Activated naive CD4-positive, alpha-beta T cell treated with anti-CD3 and anti-CD28 coated beads, Interleukin-2, amount 10 ng/mL, durations not matched to agents 7 days and 5 days (primary cell): ENCODE measurements around the gene GOLPH3.

Source experiments
- CTCF ChIA-PET: fragments of 350-600 bp; sonication (Branson Sonifier 250); formaldehyde crosslinking; loops from one replicate; lab custom pipeline; 2021; ENCODE audit warnings: antibody characterized with exemption; lab: Charles Lee
- DNase-seq: peaks from one replicate; pipeline ENCODE4 v3.0.0-alpha.2; 2020
- H3K27ac Mint-ChIP-seq: one replicate; pipeline ENCODE4 v1.8.0; 2021; ENCODE audit warnings: mild to moderate bottlenecking, moderate library complexity, mixed read lengths
- H3K27me3 Mint-ChIP-seq: one replicate; pipeline ENCODE4 v1.8.0; 2021; ENCODE audit warnings: mild to moderate bottlenecking, mixed read lengths
- H3K36me3 Mint-ChIP-seq: one replicate; pipeline ENCODE4 v1.8.0; 2021; ENCODE audit warnings: mixed read lengths
- H3K4me1 Mint-ChIP-seq: one replicate; pipeline ENCODE4 v1.8.0; 2021; ENCODE audit warnings: mixed read lengths
- H3K4me3 Mint-ChIP-seq: one replicate; pipeline ENCODE4 v1.8.0; 2021; ENCODE audit warnings: mild to moderate bottlenecking, moderate library complexity, mixed read lengths
- H3K9me3 Mint-ChIP-seq: one replicate; pipeline ENCODE4 v1.8.0; 2021; ENCODE audit warnings: mixed read lengths

GOLPH3 gene

GRCh38 chr5:32109236-32109635 lies 64.9 kb downstream of the GOLPH3 start:
- no peaks in the 10 kb centered on the region for H3K9me3 Mint-ChIP-seq
- H3K27me3 Mint-ChIP-seq, result no peaks in the 10 kb centered on the region
- H3K36me3 Mint-ChIP-seq, result peaks cover 31% of the 10 kb centered on the region
- no peak overlapping the region for H3K4me3 Mint-ChIP-seq
- CTCF ChIA-PET, result interaction anchor here (1.1 kb wide), 1 partner anchor 17 kb away, joined by 4 read pairs; no protein-coding TSS in a partner anchor
- H3K27ac Mint-ChIP-seq, result no peak overlapping the region
- no peak for DNase-seq
- no peaks in the 10 kb centered on the region for H3K4me1 Mint-ChIP-seq

GRCh38 chr5:32108167-32108566 lies 66.0 kb downstream of the GOLPH3 start:
- no peak for DNase-seq
- no peak overlapping the region for H3K27ac Mint-ChIP-seq
- CTCF ChIA-PET, result interaction anchor here (1.2 kb wide), 1 partner anchor 15 kb away, joined by 7 read pairs; no protein-coding TSS in a partner anchor
- H3K4me3 Mint-ChIP-seq, result no peak overlapping the region
- no peaks in the 10 kb centered on the region for H3K27me3 Mint-ChIP-seq
- peaks cover 38% of the 10 kb centered on the region for H3K36me3 Mint-ChIP-seq
- no peaks in the 10 kb centered on the region for H3K4me1 Mint-ChIP-seq
- no peaks in the 10 kb centered on the region for H3K9me3 Mint-ChIP-seq

GRCh38 chr5:32107291-32107690 lies 66.8 kb downstream of the GOLPH3 start:
- Mint-ChIP-seq H3K4me3 (no peak overlapping the region), H3K9me3 (no peaks in the 10 kb centered on the region), H3K27ac (no peak overlapping the region), H3K27me3 (no peaks in the 10 kb centered on the region), H3K4me1 (no peaks in the 10 kb centered on the region), H3K36me3 (peaks cover 41% of the 10 kb centered on the region)
- DNase-seq, result no peak
- CTCF ChIA-PET, result interaction anchor here (1.2 kb wide), 1 partner anchor 14 kb away, joined by 7 read pairs; no protein-coding TSS in a partner anchor

GRCh38 chr5:32103521-32103920 lies 70.6 kb downstream of the GOLPH3 start:
- CTCF ChIA-PET, result interaction anchor here (2.1 kb wide), 1 partner anchor 11 kb away, joined by 7 read pairs; no protein-coding TSS in a partner anchor
- no peak for DNase-seq
- H3K9me3 Mint-ChIP-seq, result no peaks in the 10 kb centered on the region
- no peaks in the 10 kb centered on the region for H3K4me1 Mint-ChIP-seq
- no peak overlapping the region for H3K27ac Mint-ChIP-seq
- no peaks in the 10 kb centered on the region for H3K27me3 Mint-ChIP-seq
- H3K36me3 Mint-ChIP-seq, result peaks cover 28% of the 10 kb centered on the region
- H3K4me3 Mint-ChIP-seq, result no peak overlapping the region

GRCh38 chr5:32102254-32102986 lies 71.7 kb downstream of the GOLPH3 start:
- H3K36me3 Mint-ChIP-seq, result peaks cover 26% of the 10 kb centered on the region
- no peaks in the 10 kb centered on the region for H3K4me1 Mint-ChIP-seq
- no peak for DNase-seq
- no peak overlapping the region for H3K27ac Mint-ChIP-seq
- H3K4me3 Mint-ChIP-seq, result no peak overlapping the region
- H3K9me3 Mint-ChIP-seq, result no peaks in the 10 kb centered on the region
- H3K27me3 Mint-ChIP-seq, result no peaks in the 10 kb centered on the region
- CTCF ChIA-PET, result interaction anchor here (2.1 kb wide), 1 partner anchor 10 kb away, joined by 7 read pairs; no protein-coding TSS in a partner anchor

- CTCF ChIA-PET, result no interaction called here
- Mint-ChIP-seq H3K4me1 (no peaks in the 10 kb centered on the region), H3K4me3 (no peak overlapping the region), H3K27ac (no peak overlapping the region), H3K27me3 (no peaks in the 10 kb centered on the region), H3K36me3 (peaks cover 25% of the 10 kb centered on the region), H3K9me3 (no peaks in the 10 kb centered on the region)
- DNase-seq, result no peak
Measured at GRCh38 chr5:32100691-32101302, 73.3 kb downstream of the GOLPH3 start.

- H3K4me1 Mint-ChIP-seq, result no peaks in the 10 kb centered on the region
- H3K27ac Mint-ChIP-seq, result no peak overlapping the region
- no peak for DNase-seq
- no peak overlapping the region for H3K4me3 Mint-ChIP-seq
- CTCF ChIA-PET, result no interaction called here
- H3K27me3 Mint-ChIP-seq, result no peaks in the 10 kb centered on the region
- H3K9me3 Mint-ChIP-seq, result no peaks in the 10 kb centered on the region
- H3K36me3 Mint-ChIP-seq, result peaks cover 25% of the 10 kb centered on the region
Measured at GRCh38 chr5:32100230-32100629, 73.9 kb downstream of the GOLPH3 start.

DNA sequence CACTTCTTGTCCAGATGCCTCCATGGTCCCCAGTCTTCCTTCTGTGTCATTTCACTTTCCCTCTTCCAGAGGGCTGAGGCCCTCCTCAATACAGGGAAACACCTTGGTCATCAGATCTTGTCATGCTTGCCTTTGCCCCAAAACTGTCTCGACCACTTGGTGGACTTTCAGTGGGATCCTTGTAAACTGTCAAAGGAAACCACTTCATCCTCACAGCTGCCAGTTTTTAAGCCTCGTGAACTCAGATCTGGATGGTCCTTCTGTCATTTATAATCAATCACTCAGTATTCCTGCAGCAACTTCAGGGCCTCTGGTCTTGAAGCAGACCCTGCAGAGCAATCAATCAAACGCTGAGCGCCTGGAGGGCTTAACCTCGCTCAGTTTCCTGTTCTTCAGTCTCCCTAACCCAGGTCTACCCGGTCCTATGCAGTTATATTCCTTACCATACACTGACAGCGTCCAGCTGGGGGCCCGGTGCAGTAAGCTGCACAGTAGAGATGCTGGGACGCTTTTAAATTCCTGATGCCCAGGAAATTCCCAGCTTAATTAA lies 74.6 kb downstream of the GOLPH3 start:
- H3K4me1 Mint-ChIP-seq, result no peaks in the 10 kb centered on the region
- no peaks in the 10 kb centered on the region for H3K27me3 Mint-ChIP-seq
- H3K36me3 Mint-ChIP-seq, result peaks cover 22% of the 10 kb centered on the region
- H3K9me3 Mint-ChIP-seq, result no peaks in the 10 kb centered on the region
- no peak for DNase-seq
- H3K27ac Mint-ChIP-seq, result peak overlapping the region; percentile 62
- H3K4me3 Mint-ChIP-seq, result no peak overlapping the region
- CTCF ChIA-PET, result no interaction called here

DNA sequence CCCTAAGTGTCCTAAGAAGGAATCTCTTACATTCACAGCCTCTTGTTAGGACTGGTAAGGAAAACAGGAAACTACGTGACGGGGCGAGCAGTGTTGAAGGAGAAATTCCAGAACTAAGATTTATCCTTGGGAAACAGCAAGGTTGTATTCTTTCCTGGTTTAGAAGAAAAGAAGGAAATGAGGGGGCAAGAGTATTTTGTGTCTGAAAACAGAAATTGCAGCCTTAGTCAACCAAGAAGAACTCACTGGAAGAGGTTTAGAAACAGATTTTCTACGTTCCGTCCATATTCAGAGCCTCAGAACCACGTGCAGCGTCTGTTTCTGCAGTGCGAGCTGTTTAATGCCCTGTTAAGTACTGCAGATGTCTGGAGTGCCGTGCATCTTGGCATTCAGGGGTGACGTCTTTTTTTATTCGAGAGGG lies 75.2 kb downstream of the GOLPH3 start:
- Mint-ChIP-seq H3K36me3 (peaks cover 21% of the 10 kb centered on the region), H3K4me3 (no peak overlapping the region), H3K9me3 (no peaks in the 10 kb centered on the region), H3K4me1 (no peaks in the 10 kb centered on the region), H3K27ac (peak overlapping the region; percentile 62), H3K27me3 (no peaks in the 10 kb centered on the region)
- CTCF ChIA-PET, result no interaction called here
- no peak for DNase-seq

GRCh38 chr5:32098291-32098690 lies 75.8 kb downstream of the GOLPH3 start:
- Mint-ChIP-seq H3K36me3 (peaks cover 15% of the 10 kb centered on the region), H3K27ac (no peak overlapping the region), H3K4me1 (no peaks in the 10 kb centered on the region), H3K9me3 (no peaks in the 10 kb centered on the region), H3K27me3 (no peaks in the 10 kb centered on the region), H3K4me3 (no peak overlapping the region)
- no peak for DNase-seq
- CTCF ChIA-PET, result no interaction called here

DNA sequence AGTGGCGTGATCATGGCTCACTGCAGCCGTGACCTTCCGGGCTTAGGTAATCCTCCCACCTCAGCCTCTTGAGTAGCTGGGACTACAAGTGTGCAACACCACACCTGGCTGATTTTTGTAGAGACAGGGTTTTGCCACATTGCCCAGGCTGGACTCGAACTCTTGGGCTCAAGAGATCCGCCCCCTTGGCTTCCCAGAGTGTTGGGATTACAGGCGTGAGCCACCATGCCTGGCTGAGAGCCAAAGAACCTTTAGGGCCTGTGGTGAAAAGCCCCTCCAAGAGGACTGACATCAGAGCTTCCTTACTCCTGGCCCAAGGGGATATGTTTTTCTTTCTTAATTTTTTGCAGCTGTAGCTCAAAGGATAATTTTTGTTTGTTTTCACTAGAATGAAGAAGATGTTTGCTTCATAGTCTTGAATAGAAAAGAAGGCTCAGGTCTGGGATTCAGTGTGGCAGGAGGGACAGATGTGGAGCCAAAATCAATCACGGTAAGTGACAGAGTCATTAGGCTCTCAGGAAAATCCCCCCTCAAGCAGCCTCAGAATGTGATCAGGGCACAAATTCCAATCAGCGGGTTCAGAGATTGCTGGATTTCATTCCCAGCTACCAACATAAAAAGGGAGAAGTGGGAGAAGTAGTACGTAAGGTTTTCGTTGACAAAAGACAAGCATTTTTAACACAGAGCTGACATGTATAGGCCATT lies 77.1 kb downstream of the GOLPH3 start:
- Mint-ChIP-seq H3K36me3 (peaks cover 8% of the 10 kb centered on the region), H3K27ac (no peak overlapping the region), H3K4me1 (no peaks in the 10 kb centered on the region), H3K27me3 (no peaks in the 10 kb centered on the region), H3K4me3 (no peak overlapping the region), H3K9me3 (no peaks in the 10 kb centered on the region)
- CTCF ChIA-PET, result interaction anchor here (1.8 kb wide), 1 partner anchor 272 kb away, joined by 6 read pairs; no protein-coding TSS in a partner anchor
- DNase-seq, result no peak

GRCh38 chr5:32095261-32095671 lies 78.9 kb downstream of the GOLPH3 start:
- Mint-ChIP-seq H3K4me3 (no peak overlapping the region), H3K9me3 (no peaks in the 10 kb centered on the region), H3K4me1 (no peaks in the 10 kb centered on the region), H3K36me3 (peaks cover 3% of the 10 kb centered on the region), H3K27ac (no peak overlapping the region), H3K27me3 (no peaks in the 10 kb centered on the region)
- CTCF ChIA-PET, result interaction anchor here (0.6 to 1.8 kb wide), 2 partner anchors 107 to 270 kb away, joined by 3 to 6 read pairs; no protein-coding TSS in a partner anchor
- no peak for DNase-seq

DNA sequence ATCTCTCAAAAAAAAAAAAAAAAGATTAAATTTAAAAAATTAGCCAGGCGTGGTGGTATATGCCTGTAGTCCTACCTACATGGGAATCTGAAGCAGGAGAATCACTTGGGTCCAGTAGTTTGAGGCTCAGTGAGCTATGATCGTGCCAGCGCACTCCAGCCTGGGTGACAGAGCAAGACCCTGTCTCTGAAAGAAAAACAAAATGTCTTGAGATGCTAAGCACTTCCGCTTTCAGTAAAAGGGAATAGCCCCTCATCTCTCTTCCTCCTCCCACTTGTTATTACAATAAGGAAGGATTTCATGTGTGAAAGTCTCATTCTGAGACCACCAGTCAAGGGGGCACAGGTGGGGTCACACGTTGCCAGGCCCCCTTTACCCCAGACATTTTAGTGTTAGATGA lies 79.4 kb downstream of the GOLPH3 start:
- Mint-ChIP-seq H3K4me3 (no peak overlapping the region), H3K27ac (no peak overlapping the region), H3K27me3 (no peaks in the 10 kb centered on the region), H3K4me1 (no peaks in the 10 kb centered on the region), H3K36me3 (peaks cover 3% of the 10 kb centered on the region), H3K9me3 (no peaks in the 10 kb centered on the region)
- CTCF ChIA-PET, result no interaction called here
- no peak for DNase-seq
